GDM1 (cell line): ENCODE measurements around the gene SNAP23.
"Not testable (repeated sequence)": the region's sequence is repeated elsewhere in the genome, so short reads cannot be mapped to it uniquely, and the experiment has no call there.

ENCODE experiments used
- DNase-seq: peaks from one replicate; lab custom pipeline; 2025; lab: John Stamatoyannopoulos, UW

The SNAP23 gene

DNA sequence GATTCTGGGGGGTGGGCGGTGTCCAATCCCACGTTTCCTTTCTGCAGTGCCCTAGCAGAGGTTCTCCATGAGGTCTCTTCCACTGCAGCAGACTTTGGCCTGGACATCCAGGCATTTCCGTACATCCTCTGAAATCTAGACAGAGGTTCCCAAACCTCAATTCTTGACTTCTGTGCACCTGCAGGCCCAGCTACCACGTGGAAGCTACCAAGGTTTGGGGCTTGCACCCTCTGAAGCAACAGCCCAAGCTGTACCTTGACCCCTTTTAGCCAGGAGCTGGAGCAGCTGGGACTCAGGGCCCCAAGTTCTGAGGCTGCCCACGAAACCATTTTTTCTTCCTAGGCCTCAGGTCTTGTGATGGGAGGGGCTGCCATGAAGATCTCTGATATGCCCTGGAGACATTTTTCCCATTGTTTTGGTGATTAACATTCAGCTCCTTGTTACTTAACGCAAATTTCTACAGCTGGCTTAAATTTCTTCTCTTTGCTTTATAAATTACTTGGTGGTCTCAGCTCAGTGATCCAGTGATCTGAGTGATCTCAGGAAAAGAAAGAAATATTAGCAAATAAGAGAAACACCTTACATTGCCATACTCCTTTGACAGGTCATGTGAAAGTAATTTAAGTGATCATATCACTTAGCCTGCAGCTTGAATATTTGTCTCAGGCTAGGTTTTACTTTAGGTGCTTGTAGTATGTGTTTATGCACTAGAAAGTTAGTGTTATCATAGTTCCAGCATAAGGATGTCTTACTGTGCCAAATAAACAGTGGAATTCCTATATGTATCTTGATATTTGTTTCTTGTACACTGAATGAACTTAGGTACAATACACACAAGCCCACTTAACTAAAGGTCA, 3.0 kb downstream of the SNAP23 start:
- DNase-seq = no peak

DNA sequence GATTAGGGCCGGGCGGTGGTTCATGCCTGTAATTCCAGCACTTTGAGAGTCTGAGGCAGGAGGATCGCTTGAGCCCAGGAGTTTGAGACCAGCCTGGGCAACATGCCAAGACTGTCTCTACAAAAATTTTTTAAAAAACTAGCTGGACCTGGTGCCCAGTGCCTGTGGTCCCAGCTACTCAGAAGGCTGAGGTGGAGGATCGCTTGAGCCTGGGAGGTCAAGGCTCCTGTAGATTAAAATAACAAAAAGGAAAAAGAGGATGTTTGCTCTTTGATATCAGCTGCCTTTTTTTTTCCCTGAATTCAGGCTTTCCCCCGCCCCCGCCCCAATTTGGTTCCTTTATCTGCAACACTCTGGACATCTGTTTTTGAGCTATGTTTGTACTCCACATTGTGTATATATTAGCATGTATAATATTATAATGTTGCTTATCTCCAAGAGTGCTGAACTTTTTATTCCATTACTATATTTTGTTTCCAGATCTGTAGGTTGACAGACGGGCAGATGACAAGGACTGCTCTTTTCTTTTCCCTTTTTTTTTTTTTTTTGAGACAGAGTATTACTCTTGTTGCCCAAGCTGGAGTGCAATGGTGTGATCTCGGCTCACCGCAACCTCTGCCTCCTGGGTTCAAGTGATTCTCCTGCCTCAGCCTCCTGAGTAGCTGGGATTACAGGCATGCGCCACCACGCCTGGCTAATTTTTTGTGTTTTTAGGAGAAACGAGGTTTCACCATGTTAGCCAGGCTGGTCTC, 4.6 kb downstream of the SNAP23 start:
- DNase-seq = no peak

GRCh38 chr15:42502477-42502876, 7.0 kb downstream of the SNAP23 start:
- no peak for DNase-seq

GRCh38 chr15:42503825-42504224, 8.4 kb downstream of the SNAP23 start:
- DNase-seq = no peak

DNA sequence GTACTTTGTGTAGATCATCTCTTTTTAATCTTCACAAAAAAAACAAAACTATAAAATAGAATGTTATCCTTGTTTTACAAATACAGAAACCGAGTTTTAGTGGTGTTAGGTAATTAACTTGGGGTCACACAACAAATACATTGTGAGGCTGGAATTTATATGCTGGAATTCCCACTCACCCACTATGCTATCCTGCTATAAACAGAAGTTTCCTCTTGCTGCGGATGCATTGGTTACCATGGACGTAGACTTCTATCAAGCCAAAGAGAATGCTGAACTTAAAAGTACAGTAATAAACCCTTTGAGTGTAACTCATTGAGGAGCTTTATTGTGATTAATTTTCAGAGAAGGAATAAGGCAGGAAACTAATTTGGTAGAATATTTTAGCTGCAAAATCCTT, 9.2 kb downstream of the SNAP23 start:
- DNase-seq = no peak

GRCh38 chr15:42507514-42507913, 12.1 kb downstream of the SNAP23 start:
- DNase-seq = no peak

GRCh38 chr15:42508263-42508690, 12.8 kb downstream of the SNAP23 start:
- DNase-seq = no peak

- no peak for DNase-seq
Measured at GRCh38 chr15:42510258-42511006, 15.0 kb downstream of the SNAP23 start.

DNA sequence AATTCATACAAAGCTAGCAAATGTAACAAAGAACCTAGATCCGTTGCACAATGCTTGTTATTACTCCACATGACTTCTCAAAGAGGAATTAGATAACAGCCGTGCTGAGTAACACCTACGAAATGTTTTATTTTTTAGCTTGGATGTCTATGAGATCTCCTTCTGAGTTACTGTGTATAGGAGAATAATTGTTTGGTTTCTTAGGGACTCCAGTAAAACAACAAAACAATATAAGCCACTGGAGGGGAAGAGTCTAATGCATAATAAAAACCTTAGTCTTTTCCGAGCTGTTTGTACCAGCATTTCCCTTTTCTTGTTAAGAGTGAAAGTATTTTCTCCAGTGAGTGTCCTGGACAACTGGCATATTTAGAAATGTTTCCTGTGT, 15.6 kb downstream of the SNAP23 start:
- DNase-seq = no peak

DNA sequence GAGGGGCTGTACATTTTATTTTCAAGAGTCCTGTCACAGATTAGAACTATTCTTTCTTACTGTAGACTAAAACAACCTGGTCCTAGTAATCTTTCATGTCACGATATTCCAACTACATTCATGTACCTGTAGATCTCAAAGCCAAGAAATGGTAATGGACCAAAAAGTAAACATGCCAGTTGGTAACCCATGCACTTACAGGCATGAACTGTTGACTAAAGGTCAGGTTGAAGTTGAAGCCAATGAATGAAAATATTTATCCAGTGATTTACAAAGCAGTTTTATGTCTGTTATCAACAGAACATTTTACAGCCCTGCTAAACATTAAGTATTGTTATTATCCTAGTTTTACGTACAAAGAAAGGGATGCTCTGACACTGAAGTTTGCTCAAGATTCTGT, 27.9 kb downstream of the SNAP23 start:
- no peak for DNase-seq

GRCh38 chr15:42528970-42529369, 33.5 kb downstream of the SNAP23 start:
- no peak for DNase-seq

- DNase-seq = no peak
Measured at GRCh38 chr15:42533246-42533645, 37.8 kb downstream of the SNAP23 start.

DNA sequence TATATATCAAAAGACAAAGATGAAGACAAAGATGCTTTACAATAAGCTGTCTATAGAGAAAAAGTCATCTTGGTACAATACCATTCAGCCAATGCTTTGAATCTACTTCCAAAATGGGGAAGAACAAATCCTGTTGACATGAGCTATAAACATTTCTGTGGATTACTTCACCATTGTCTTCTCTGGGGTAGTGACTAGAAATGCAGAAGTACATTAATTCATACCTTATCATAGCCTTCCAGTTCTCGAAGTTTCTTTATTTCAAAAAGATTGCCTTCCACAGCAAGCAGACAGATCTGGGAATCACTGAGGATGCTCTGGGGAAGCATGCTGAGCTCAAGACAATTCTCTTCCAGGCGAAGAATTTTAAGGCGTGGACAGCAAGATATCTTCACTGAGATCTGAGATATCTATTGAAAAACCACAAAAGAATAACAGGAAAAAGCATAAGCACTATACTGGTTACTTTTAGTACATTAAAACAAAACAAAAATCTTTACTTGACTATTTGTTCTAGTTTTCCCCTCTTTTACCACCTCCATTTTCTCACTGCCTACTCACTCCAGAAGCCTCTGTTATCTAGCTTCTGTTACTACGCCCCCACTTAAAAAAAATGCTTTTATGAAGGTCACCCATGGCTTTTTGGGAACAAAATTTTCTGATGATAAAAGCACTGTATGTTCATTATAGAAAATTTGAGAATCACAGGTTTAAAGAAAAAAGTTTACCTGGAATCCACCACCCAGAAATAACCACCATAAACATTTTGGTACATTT, 49.6 kb downstream of the SNAP23 start:
- DNase-seq = no peak

GRCh38 chr15:42547918-42548248, 52.4 kb downstream of the SNAP23 start:
- no peak for DNase-seq

DNA sequence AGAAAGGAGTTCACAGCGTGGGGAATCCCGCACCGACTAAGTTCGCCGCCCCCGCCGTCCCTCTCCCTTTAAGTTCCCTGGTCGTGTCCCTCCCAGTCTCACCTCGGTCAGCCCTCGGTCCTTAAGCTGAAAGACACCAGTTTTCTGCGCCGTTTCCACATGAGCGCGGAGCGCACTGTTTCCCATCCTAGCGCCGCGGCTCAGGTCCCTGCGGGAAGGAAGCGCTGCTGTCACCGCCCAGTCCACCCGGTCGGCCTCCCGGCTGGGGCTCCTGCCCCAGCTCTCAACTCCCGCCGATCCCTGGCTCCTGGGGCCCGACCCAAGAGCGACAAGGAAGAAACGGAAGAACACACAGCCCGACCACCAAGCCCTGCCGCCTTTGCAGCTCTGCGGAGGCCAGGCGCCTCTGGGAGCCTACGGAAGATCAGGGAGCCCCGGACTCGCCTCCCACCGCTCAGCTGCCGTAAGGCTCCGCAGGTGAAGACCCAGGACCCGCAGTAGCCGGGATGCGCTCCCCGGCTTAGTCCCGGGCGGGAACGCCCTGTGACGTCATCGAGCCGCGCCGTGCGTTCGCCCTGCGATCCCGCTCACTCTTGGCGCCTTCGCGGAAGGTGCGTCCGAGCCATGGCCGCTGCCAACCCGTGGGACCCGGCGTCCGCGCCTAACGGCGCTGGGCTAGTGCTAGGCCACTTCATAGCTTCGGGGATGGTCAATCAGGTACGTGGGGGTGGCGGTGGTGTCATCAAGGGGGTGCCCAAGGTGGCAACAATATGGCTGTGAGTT, 53.0 kb downstream of the SNAP23 start, which contains the start of the genes HAUS2 and LRRC57:
Gene HAUS2 (plus strand): TSS at position 590 of the 783 bp plus-strand sequence. CDS start 35 bp downstream, at position 625.
Gene LRRC57 (minus strand): TSS at position 545 of the 783 bp plus-strand sequence. CDS start 359 bp downstream, at position 186.
- peak; percentile 74 for DNase-seq

DNA sequence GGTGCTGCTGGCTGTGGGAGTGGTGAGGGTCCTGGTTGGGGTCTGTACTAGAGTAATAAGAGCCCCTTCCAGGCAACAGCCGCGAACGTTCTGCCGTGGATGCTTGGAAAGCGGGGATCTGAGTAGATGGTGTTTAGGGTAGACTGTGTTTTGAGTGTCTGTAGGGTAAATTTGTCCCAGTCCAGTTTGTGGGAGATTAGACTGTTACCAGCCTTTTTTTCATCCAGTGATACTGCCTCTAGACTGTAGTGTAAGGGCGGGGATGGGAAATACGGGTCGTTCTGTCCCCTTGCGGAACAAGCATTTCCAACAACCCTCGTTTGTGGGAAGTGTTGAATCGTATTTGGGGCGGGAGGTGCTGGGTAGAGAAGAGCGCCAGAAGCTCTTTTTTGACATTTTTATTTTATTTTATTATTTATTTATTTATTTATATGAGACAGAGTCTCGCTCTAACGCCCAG, 53.6 kb downstream of the SNAP23 start:
- DNase-seq = peak; percentile 41

GRCh38 chr15:42549741-42550392, 54.4 kb downstream of the SNAP23 start:
- DNase-seq = no peak

DNA sequence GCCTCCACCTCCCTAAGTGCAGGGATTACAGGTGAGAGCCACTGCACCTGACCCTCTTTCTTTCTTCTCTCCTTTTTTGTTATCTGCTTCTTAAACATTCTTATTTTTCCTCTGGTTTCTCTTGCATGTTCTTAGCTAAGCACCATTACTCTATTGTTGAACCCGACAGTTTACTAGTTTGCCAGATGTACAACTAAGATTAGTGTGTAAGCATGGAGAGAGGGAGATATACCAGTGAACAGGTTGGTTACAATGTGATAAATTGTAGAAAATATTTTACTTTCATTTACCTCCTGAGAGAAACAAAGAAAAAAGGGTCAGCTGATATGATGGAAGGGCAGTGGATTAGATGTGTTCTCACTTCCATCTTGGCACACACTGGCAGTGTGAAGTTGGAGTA, 58.1 kb downstream of the SNAP23 start:
- DNase-seq = no peak

GRCh38 chr15:42556550-42557207, 61.2 kb downstream of the SNAP23 start:
- not testable (repeated sequence) for DNase-seq

DNA sequence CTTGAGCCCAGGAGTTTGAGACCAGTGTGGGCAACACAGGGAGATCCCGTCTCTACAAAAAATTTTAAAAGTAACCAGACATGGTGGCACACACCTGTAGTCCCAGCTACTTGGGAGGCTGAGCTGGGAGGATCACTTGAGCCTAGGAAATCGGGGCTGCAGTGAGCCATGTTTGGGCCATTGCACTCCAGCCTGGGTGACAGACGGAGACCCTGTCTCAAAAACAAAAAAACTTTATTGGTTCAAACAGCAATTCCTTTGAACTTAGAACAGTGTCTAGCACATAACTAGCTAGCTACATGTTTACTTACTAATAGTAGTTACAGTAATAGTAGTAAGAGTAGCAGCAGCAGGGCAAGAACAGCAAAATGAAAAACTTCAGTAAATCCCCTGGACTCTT, 63.3 kb downstream of the SNAP23 start:
- no peak for DNase-seq
